Measurements from ENCODE around the gene APOA5. TPM values are rescaled to one million over a fixed set of nuclear protein-coding genes. Genes with fewer than 3 reads are reported as not detected.
A peak's percentile ranks its signal among the peaks of the same experiment; 100 is the strongest.

Gene APOA5
- total and polyA plus RNA-seq, 2 of the 13 experiments (the other 11 are each of a cell fraction or from before 2014, with no cell fraction given), result 44.0 to 49.1 TPM

GRCh38 chr11:116829525-116830183 is 38.0 kb upstream of the APOA5 start, which contains the start of gene APOC3 (continued):
- peak; percentile 33; the same call in 1 of the 2 replicates for TF ChIP-seq MIER3 (CRISPR knock-in tag; IDR thresholded peaks at IDR 0.05; ENCODE audit: borderline replicate concordance)
- TF ChIP-seq GZF1 (CRISPR knock-in tag; IDR thresholded peaks at IDR 0.05), result no peak
- no peak for TF ChIP-seq ETV6 (CRISPR knock-in tag; conservative IDR thresholded peaks at IDR 0.05)
- 0 out of 2 replicates have a peak, but pooled peaks have one; percentile 28 for TF ChIP-seq KLF6 (CRISPR knock-in tag; IDR thresholded peaks at IDR 0.05)
- no peak for TF ChIP-seq BORCS8-MEF2B (CRISPR knock-in tag; IDR thresholded peaks at IDR 0.05)
- TF ChIP-seq DR1 (CRISPR knock-in tag; IDR thresholded peaks at IDR 0.05), result peak; percentile 83; the same call in 1 of the 2 replicates
- TF ChIP-seq MTA3 (CRISPR knock-in tag; IDR thresholded peaks at IDR 0.05), result no peak
- TF ChIP-seq ZEB1 (IDR thresholded peaks at IDR 0.05; ENCODE audit: insufficient replicate concordance, low read depth), result no peak
- TF ChIP-seq ZMAT3 (CRISPR knock-in tag; conservative IDR thresholded peaks at IDR 0.05), result no peak; the same call in 1 of the 2 replicates
- TF ChIP-seq ZNF670 (CRISPR knock-in tag; IDR thresholded peaks at IDR 0.05; ENCODE audit: borderline replicate concordance), result no peak
- TF ChIP-seq CSRNP1 (CRISPR knock-in tag; IDR thresholded peaks at IDR 0.05), result peak; percentile 13; the same call in 1 of the 2 replicates
- TF ChIP-seq BCL6 (CRISPR knock-in tag; IDR thresholded peaks at IDR 0.05), result peak; percentile 65
- no peak; the same call in 1 of the 2 replicates for TF ChIP-seq ZNF547 (CRISPR knock-in tag; IDR thresholded peaks at IDR 0.05)
- TF ChIP-seq NFATC3 (CRISPR knock-in tag; IDR thresholded peaks at IDR 0.05), result no peak
- TF ChIP-seq ZNF446 (CRISPR knock-in tag; IDR thresholded peaks at IDR 0.05), result peak; percentile 26; the same call in 1 of the 2 replicates
- TF ChIP-seq ZNF549 (CRISPR knock-in tag; IDR thresholded peaks at IDR 0.05), result no peak
- no peak; the same call in 1 of the 2 replicates for TF ChIP-seq GFI1 (CRISPR knock-in tag; IDR thresholded peaks at IDR 0.05; ENCODE audit: borderline replicate concordance)
- TF ChIP-seq ZNF552 (CRISPR knock-in tag; IDR thresholded peaks at IDR 0.05; ENCODE audit: borderline replicate concordance), result no peak
- TF ChIP-seq, protein P1, sequence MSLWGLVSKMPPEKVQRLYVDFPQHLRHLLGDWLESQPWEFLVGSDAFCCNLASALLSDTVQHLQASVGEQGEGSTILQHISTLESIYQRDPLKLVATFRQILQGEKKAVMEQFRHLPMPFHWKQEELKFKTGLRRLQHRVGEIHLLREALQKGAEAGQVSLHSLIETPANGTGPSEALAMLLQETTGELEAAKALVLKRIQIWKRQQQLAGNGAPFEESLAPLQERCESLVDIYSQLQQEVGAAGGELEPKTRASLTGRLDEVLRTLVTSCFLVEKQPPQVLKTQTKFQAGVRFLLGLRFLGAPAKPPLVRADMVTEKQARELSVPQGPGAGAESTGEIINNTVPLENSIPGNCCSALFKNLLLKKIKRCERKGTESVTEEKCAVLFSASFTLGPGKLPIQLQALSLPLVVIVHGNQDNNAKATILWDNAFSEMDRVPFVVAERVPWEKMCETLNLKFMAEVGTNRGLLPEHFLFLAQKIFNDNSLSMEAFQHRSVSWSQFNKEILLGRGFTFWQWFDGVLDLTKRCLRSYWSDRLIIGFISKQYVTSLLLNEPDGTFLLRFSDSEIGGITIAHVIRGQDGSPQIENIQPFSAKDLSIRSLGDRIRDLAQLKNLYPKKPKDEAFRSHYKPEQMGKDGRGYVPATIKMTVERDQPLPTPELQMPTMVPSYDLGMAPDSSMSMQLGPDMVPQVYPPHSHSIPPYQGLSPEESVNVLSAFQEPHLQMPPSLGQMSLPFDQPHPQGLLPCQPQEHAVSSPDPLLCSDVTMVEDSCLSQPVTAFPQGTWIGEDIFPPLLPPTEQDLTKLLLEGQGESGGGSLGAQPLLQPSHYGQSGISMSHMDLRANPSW (CRISPR knock-in tag; IDR thresholded peaks at IDR 0.05; ENCODE audit: borderline replicate concordance), result no peak
- no peak for TF ChIP-seq HHEX (CRISPR knock-in tag; IDR thresholded peaks at IDR 0.05)
- TF ChIP-seq ZNF251 (CRISPR knock-in tag; IDR thresholded peaks at IDR 0.05), result no peak
- no peak for TF ChIP-seq SOX13 (IDR thresholded peaks at IDR 0.05)
- TF ChIP-seq SOX13 (CRISPR knock-in tag; conservative IDR thresholded peaks at IDR 0.05 in 1 of 2, IDR thresholded peaks at IDR 0.05 in 1 of 2), result peak in 1 of 2 experiments; percentile 82; a peak in 2 of 4 replicates
- no peak; the same call in 1 of the 2 replicates for TF ChIP-seq SMC3 (IDR thresholded peaks at IDR 0.05; ENCODE audit: low read length)
- no peak for TF ChIP-seq ZNF557 (CRISPR knock-in tag; IDR thresholded peaks at IDR 0.05)
- peak; percentile 44 for TF ChIP-seq TBL1XR1 (IDR thresholded peaks at IDR 0.05; ENCODE audit: borderline replicate concordance, low read length, partially characterized antibody)
- no peak; the same call in 1 of the 2 replicates for TF ChIP-seq KAT8 (CRISPR knock-in tag; IDR thresholded peaks at IDR 0.05)
- no peak for TF ChIP-seq FOXA1 (IDR thresholded peaks at IDR 0.05)
- no peak for TF ChIP-seq FOXA1 (CRISPR knock-in tag; IDR thresholded peaks at IDR 0.05)
- no peak for TF ChIP-seq FLYWCH1 (CRISPR knock-in tag; IDR thresholded peaks at IDR 0.05)

All from HepG2 (cell line).